ENCODE results near the gene GBP5. TPM values are rescaled to one million over a fixed set of nuclear protein-coding genes. Genes with fewer than 3 reads are reported as not detected.

Gene GBP5
- total RNA-seq, 1 donor: under 0.01 TPM

GRCh38 chr1:89269277-89269676 is 3.4 kb downstream of the GBP5 start:
- Histone ChIP-seq H3K4me1 (ENCODE audit: insufficient read depth, low read length) (no peaks in the 10 kb centered on the region), H3K27me3 (ENCODE audit: insufficient read depth, low read length) (no peaks in the 10 kb centered on the region), H3K4me2 (ENCODE audit: insufficient read depth, low read length) (no peak overlapping the region), H4K20me1 (ENCODE audit: insufficient read depth, low read length) (no peaks in the 10 kb centered on the region), H3K9me3 (ENCODE audit: low read depth, low read length) (no peaks in the 10 kb centered on the region), H2AFZ (ENCODE audit: low read length) (no peak overlapping the region), H3K79me2 (ENCODE audit: insufficient read depth, low read length) (no peaks in the 10 kb centered on the region), H3K4me3 (ENCODE audit: insufficient read depth, low read length) (no peak overlapping the region), H3K27ac (ENCODE audit: low read depth, low read length) (no peak overlapping the region), H3K36me3 (ENCODE audit: insufficient read depth, low read length) (no peaks in the 10 kb centered on the region)
- DNase-seq (ENCODE audit: insufficient read length, low spot score, missing footprints): no peak
- TF ChIP-seq, protein P1, sequence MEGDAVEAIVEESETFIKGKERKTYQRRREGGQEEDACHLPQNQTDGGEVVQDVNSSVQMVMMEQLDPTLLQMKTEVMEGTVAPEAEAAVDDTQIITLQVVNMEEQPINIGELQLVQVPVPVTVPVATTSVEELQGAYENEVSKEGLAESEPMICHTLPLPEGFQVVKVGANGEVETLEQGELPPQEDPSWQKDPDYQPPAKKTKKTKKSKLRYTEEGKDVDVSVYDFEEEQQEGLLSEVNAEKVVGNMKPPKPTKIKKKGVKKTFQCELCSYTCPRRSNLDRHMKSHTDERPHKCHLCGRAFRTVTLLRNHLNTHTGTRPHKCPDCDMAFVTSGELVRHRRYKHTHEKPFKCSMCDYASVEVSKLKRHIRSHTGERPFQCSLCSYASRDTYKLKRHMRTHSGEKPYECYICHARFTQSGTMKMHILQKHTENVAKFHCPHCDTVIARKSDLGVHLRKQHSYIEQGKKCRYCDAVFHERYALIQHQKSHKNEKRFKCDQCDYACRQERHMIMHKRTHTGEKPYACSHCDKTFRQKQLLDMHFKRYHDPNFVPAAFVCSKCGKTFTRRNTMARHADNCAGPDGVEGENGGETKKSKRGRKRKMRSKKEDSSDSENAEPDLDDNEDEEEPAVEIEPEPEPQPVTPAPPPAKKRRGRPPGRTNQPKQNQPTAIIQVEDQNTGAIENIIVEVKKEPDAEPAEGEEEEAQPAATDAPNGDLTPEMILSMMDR (IDR thresholded peaks at IDR 0.05; ENCODE audit: extremely low read depth, low read depth, low read length): no peak

DNA sequence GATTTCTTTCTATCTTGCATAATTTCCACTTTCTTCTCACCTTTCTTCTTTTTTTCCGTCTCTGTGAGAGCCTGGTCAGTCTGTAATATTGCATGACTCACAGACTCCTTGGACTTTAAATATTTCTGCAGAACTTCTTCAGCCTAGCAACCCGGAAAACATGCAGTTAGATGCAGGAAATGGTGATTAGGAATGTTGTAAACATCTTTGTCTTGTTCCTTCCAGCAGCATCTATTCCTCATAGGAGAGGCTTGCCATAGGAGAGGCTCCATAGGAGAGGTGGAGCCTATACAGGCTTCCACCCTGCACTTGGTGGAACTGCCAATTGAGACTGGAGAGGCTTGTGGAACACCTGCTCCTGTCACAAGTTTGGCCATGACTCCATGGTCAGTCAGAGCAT is 10.0 kb downstream of the GBP5 start:
- H3K4me2 ChIP-seq (ENCODE audit: insufficient read depth, low read length): no peak overlapping the region
- H3K27ac ChIP-seq (ENCODE audit: low read depth, low read length): no peak overlapping the region
- no peaks in the 10 kb centered on the region for H3K27me3 ChIP-seq (ENCODE audit: insufficient read depth, low read length)
- TF ChIP-seq, protein P1 (IDR thresholded peaks at IDR 0.05; ENCODE audit: extremely low read depth, low read depth, low read length): no peak
- H3K4me1 ChIP-seq (ENCODE audit: insufficient read depth, low read length): no peaks in the 10 kb centered on the region
- H3K79me2 ChIP-seq (ENCODE audit: insufficient read depth, low read length): no peaks in the 10 kb centered on the region
- H3K4me3 ChIP-seq (ENCODE audit: insufficient read depth, low read length): no peak overlapping the region
- no peak for DNase-seq (ENCODE audit: insufficient read length, low spot score, missing footprints)
- no peaks in the 10 kb centered on the region for H4K20me1 ChIP-seq (ENCODE audit: insufficient read depth, low read length)
- H3K36me3 ChIP-seq (ENCODE audit: insufficient read depth, low read length): no peaks in the 10 kb centered on the region
- no peak overlapping the region for H2AFZ ChIP-seq (ENCODE audit: low read length)
- no peaks in the 10 kb centered on the region for H3K9me3 ChIP-seq (ENCODE audit: low read depth, low read length)

DNA sequence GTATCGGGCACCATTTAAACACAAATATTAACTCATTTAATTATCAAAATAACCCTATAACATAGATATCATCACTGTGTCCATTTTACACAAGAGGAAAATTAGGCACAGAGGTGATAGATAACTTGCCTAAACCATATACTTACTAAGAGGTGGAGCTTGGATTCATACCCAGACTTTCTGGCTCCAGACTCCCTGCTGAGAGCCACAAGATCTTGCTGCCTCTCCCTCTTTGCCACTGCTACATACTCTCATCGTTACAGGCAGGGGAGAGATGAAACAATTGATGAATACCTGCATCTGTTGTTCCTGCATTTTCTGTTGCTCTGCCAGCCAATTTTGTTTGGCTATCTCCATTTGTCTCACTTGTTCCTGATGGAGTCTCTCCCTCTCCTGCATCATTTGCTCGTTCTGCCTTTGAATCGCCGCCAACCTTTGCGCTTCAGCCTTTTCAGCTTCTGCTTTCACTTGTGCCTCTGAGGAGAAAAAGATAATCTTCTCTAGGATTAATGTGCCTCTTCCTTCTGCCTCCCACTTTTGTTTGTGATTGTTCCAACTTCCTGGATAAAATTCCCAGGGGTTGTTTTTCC is 10.6 kb downstream of the GBP5 start:
- no peaks in the 10 kb centered on the region for H3K9me3 ChIP-seq (ENCODE audit: low read depth, low read length)
- H4K20me1 ChIP-seq (ENCODE audit: insufficient read depth, low read length): no peaks in the 10 kb centered on the region
- H3K79me2 ChIP-seq (ENCODE audit: insufficient read depth, low read length): no peaks in the 10 kb centered on the region
- H3K4me3 ChIP-seq (ENCODE audit: insufficient read depth, low read length): no peak overlapping the region
- no peak overlapping the region for H3K4me2 ChIP-seq (ENCODE audit: insufficient read depth, low read length)
- TF ChIP-seq, protein P1 (IDR thresholded peaks at IDR 0.05; ENCODE audit: extremely low read depth, low read depth, low read length): no peak
- no peaks in the 10 kb centered on the region for H3K36me3 ChIP-seq (ENCODE audit: insufficient read depth, low read length)
- H3K27me3 ChIP-seq (ENCODE audit: insufficient read depth, low read length): no peaks in the 10 kb centered on the region
- no peak for DNase-seq (ENCODE audit: insufficient read length, low spot score, missing footprints)
- no peaks in the 10 kb centered on the region for H3K4me1 ChIP-seq (ENCODE audit: insufficient read depth, low read length)
- no peak overlapping the region for H3K27ac ChIP-seq (ENCODE audit: low read depth, low read length)
- H2AFZ ChIP-seq (ENCODE audit: low read length): no peak overlapping the region

DNA sequence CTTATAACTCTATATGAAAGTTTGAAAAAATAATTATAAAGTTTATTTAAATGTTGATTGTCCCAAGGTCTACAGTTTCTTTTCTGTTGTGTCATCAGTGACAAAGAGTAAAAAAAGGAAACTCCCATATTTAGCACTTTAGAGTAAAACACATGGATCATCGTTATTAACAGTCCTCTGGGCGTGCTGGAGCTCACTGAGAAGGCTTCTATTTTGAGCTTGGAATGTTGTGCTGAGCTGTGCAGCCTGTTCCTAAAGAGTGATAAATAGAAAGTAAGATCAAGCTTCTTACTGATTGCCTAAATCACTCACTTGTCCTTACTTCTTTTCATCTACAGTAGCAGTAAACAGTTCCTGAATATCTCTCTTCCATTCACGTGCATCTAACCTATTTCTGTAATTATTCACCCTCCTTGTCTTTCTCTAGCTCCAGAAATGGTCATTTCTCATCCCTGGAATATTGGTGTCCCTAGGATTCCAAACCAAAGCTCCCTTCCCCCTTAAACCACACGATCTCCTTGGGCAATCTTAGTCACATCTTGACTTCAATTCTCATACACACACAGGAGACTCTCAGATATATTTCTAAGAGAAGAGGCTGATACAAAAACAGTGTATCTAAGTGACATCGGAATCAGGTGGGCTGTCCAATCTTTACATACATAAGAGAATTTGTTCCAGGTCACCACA is 11.9 kb downstream of the GBP5 start:
- Histone ChIP-seq H3K4me1 (ENCODE audit: insufficient read depth, low read length) (no peaks in the 10 kb centered on the region), H4K20me1 (ENCODE audit: insufficient read depth, low read length) (no peaks in the 10 kb centered on the region), H3K4me3 (ENCODE audit: insufficient read depth, low read length) (no peak overlapping the region), H3K27ac (ENCODE audit: low read depth, low read length) (no peak overlapping the region), H3K9me3 (ENCODE audit: low read depth, low read length) (no peaks in the 10 kb centered on the region), H3K79me2 (ENCODE audit: insufficient read depth, low read length) (no peaks in the 10 kb centered on the region), H2AFZ (ENCODE audit: low read length) (no peak overlapping the region), H3K4me2 (ENCODE audit: insufficient read depth, low read length) (no peak overlapping the region), H3K27me3 (ENCODE audit: insufficient read depth, low read length) (no peaks in the 10 kb centered on the region), H3K36me3 (ENCODE audit: insufficient read depth, low read length) (no peaks in the 10 kb centered on the region)
- no peak for DNase-seq (ENCODE audit: insufficient read length, low spot score, missing footprints)
- TF ChIP-seq, protein P1 (IDR thresholded peaks at IDR 0.05; ENCODE audit: extremely low read depth, low read depth, low read length): no peak
